NCI-H2107 treated with DMSO at 0.1 percent for 48 hours (cell line): ENCODE measurements around the gene TPD52L3.
A peak's percentile ranks its signal among the peaks of the same experiment; 100 is the strongest.

Source experiments
- DNase-seq: peaks from one replicate; lab custom pipeline; 2025; ENCODE audit not compliant: unreplicated experiment; lab: John Stamatoyannopoulos, UW

The TPD52L3 gene

DNA sequence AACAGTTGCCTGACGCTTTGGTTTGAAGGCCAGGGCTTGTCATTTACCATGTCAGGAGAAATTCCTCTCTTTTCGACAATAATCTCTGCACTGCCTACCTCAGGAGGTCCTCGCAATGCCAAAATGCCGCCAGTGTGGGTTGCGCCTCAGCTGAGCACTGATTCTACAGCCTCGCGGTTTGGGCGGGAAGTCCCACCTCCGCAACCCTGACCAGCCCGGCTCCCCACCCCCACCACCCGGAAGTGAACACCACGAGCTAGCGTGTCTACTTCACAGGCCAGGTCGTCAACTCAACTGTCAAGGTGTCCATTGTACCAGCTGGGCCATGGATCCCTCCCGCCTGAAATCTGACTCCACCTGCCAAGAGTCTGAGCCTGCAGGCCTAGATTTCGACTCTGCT is at the start of gene TPD52L3:
Gene TPD52L3 (plus strand): TSS at position 273 of the 400 bp plus-strand sequence. CDS start 221 bp downstream, outside the sequence.
- DNase-seq: no peak

DNA sequence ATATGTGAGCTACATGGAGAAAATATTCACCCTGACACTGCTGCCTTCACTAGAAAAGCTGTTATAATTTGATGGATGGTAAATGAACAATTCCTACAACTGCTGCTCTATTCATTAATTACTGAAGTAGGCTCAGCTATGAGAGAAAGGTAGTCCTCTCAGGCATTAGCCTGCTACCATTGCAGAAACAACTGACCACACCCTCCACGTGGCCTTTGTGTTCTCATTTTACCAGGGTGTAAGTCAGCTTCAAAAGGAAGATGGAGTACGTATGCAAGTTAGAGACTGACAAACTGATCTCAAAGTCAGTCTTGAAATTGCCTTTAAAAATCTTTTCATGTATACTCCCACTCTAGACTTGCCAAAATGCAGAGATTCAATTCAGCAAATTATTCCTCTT is 26.3 kb upstream of the TPD52L3 start:
- no peak for DNase-seq

DNA sequence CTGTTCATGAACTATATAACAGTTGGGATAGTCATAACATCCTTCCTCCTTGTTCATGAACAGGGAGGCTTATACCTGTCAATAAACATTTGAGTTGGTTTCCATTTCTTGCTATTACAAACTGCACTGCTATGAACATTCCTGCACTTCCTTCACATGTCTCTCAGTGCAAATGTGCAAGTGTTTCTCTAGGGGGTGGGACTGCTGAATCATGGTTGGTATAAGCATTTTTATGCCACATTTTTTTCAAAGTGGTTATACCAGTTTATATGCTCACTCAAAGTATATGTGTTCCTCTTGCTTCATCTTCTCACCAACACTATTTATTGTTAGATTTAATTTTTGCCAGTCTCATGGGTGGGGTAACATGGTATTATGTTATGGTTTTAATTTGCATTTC is 25.8 kb upstream of the TPD52L3 start:
- no peak for DNase-seq

DNA sequence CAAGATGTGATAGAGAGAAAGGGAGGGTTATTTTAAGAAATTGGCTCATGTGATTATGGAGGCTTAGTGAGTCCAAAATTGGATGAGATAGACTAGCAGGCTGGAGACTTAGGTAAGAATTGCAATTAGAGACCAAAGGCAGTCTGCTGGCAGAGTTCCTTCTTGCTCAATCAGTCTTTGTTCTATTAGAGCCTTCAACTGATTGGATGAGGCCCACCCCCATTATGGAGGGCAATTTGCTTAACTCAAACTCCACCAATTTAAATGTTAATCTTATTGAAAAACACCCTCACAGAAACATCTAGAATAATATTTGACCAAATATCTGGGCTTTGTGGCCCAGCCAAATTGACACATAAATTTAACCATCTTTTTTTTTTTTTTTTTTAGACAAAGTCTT is 23.9 kb upstream of the TPD52L3 start:
- DNase-seq: no peak

DNA sequence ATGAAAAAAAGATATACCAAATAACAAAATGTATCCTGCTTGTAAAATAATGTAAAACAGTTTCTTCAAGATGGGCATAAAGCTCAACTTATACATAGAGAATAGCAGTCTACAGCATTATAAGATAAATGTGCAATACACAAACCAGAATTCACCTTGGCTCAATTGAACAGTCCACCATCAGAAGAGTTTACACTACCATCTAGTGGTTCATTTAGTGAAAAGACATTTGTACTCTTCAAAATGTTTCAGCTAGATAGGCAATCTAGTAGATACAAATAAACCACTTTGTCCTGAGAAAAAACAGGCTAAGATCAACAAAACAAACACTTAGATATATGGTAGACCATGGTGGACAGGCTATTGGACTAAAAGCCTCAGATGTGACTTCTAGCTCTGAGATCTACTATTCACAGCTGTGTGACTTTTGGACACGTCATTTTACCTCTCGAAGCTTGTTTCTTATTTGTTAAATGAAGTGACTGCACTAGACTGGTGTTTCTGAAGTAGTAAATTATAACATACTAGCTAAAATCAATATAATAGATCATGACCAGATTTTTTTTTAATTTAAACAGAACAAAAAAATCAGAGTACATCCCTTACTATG is 22.1 kb upstream of the TPD52L3 start:
- DNase-seq: peak; percentile 53

DNA sequence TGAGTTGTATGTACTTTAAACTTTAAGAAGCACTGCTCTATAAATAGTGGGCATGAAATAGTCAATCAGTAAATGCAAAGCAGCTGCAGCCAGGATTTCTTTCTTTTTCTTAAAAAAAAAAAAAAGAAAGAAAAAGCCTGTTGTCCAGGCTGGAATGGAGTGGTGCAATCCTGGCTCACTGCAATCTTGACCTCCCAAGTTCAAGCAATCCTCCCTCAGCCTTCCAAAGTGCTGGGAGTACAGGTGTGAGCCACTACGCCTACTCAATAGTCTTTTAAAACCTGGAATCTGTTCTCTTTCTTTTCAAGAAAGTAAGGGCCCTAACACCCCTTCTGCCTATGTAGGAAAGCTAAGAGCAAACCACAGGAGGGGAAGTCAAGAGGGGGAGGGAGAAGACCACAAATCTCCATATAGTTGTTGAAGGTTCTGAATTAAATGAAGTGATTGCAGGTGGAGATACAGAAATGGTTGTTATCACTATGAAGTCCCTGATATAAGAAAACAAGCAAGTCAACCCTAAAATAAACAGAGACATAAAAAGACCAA is 20.6 kb upstream of the TPD52L3 start:
- no peak for DNase-seq

DNA sequence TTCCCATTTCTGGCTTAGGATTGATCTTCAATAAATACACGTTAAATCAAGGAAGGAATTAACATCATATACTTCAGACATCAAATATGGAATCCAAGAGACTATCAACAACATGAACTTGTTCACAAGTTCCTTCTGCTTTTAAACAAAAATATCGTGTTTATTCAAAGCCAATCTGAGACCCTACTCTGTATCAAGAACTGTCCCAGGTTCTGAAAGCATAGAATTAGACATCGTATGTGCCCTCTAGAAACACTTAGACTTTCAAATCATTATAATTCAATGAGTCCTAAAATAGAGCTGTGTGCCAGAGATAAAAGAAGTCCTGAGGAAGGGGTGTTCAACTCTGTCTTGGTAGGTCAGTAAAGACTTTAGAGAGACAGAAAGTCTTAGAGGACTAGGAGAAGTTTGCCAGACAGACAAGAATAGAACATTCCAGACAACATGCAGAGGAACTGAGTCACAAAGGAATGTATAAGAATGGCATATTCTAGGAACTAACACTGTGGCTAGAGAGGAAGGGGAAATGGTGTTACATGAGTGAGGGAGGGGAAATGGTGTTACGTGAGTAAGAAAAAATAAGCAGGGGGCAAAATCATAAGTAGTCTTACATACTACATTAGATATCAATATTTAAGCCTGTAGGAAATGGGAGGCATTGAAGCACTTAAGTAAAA is 2.9 kb downstream of the TPD52L3 start:
- DNase-seq: no peak

DNA sequence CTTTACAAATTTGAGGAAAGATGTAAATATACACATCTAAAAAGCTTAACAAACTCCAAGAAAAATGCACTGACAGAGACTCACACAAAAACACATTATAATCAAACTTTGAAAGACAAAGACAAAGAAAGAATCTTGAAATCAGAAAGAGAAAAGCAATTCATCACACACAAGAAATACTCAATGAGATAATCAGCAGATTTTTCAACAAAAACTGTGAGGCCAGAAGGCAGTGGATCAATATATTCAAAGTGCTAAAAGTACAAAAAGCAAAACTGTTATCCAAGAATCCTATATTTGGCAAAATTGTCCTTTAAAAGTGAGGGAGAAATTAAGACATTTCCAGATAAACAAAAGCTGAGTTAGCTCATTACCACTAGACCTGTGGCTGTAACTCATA is 6.1 kb downstream of the TPD52L3 start:
- no peak for DNase-seq

DNA sequence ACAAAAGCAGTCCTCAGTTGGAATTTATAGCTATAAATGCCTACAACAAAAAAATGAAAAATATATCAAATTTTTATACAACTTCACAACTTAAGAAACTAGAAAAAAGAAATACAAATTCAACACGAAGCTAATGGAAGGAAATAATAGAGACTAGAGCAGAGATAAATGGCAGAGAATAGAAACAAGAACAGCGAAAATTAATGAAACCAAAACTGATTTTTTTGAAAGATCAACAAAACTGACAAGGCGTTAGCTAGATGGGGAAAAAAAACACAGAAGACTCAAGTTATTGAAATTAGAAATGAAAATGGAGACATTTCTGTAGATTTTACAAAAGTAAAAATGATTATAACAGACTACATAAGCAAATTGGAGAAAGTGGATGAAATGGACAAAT is 20.6 kb downstream of the TPD52L3 start:
- no peak for DNase-seq

DNA sequence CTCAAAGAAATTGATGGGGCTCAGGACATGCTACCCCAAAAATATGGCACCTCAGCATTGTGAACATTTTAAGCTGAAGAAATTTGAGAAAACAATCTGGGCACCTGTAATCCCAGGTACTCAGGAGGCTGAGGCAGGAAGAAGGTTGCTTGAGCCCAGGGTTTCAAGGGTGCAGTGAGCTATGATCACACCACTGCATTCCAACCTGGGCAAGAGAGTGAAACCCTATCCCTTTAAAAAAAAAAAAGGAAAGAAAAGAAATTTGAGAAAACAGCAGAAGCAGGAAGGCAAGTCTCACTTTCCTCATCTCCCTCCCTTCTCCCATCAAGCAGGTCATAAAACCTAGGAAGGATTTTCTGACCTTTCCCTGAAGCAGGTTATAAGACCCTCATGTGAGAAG is 23.6 kb downstream of the TPD52L3 start:
- DNase-seq: no peak

DNA sequence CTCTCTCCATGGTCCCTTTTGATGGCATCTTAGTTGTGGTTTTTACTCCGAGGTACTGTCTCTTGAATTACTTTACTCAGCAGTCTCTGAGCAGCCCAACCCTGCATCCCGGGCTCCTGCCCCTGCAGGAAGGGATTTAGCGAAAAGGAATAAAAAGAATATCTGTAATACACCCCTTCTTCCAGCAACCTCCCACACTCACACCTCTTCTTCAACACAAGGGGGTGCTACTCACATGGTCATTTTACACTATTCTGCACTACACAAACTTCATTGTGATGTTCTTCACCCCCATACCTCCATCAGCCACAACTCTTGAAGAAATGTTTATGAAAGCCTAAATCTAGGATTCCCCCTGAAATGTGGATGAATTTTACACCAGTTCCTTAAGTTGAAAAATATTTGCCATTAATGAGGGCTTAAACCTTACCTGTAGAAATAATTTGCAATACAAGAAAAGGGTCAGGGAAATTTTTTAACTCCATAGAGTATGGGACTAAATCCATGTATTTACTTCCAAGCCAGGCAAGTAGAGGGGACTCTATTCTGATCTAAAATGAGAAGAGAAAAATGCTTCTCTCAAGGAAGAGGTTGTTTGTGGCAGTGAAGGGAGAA is 26.0 kb downstream of the TPD52L3 start:
- peak; percentile 73 for DNase-seq

DNA sequence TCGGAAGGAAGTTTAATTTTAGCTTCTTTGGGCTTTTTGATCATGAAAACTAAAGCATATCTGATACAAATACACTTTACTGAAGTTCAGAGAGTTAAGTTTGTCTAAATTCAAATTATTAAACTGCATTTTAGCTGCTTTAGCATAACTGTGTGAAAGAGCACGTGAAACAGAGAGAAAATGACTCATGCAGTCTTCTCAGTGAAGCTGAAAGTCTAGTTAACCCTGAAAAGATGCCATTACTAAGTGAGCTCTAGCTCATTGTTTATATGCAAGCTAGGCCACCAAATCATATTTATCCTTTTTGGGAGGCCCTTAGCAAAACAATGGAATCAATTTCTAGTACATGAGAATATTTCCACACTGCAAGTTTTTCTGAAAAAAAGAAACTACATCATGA is 27.6 kb downstream of the TPD52L3 start:
- DNase-seq: no peak

DNA sequence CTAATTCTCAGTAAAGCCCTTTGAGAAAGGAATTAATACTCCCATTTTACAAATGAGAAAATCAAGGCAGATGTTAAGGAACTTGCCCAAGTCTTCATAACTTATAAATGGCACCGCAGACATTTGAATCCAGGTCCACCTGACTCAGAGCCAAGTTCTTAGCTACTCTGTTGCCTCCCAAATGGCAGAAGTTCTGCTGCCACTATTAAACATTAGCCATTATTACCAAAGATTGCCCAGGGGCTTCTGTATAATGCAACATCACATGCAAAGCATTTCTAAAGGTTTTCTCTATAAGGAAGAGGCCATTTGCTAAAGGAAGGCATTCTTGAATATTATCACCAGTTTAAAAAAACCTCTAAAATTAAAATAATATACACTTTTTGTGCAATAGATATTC is 28.3 kb downstream of the TPD52L3 start:
- DNase-seq: no peak

DNA sequence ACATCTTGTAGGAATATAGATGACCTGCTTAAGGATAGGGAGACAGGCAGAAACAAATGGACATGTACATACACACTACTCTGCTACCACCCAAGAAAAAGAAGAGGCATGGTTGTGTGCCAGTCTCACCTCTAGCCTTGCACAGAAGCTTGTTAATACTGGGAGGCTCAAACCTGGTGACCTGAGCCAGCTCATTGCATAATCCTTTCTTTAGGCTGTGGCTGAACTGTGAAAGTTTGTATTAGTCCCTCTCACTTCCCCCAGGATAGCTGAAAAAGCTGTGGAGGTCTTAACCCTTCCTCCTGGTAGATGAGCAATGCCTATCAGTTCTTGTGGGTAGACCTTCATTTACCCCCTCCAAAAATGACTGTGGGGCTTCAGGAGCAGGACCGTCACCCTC is 28.7 kb downstream of the TPD52L3 start:
- no peak for DNase-seq

DNA sequence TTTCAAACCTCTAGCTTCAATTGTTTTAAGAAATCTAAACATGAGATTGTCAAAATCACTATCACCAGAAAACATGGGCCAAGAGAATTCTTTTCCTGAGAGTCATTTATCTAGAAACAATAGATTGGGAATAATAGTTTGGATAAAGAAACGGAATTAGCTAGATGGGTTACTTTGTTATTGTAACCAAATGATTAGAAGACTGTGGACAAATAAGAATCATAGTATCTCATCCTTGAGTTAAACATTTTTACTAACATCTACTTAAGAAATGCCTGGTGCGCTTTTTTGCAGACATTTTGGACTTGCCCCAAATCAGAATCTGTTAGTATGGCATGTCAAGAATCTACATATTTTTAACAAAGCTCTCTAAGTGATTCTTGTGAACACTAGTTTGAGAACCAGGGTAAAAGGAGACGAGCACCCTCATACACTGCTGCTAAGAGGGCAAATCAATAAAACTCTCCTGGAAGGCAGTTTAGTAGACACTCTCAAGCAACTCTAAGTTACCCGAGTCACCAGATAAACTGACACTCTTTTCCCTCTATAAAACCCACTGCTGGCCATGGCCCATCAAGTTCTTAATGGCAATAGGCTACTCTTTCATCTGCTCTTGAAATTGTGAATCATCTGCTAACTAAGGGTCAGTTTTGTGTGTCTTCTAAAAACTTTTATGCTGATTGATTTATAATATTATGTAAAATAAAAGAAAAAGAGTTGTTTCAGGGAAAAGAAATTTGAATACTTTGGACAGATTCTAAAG is 39.1 kb downstream of the TPD52L3 start:
- no peak for DNase-seq

DNA sequence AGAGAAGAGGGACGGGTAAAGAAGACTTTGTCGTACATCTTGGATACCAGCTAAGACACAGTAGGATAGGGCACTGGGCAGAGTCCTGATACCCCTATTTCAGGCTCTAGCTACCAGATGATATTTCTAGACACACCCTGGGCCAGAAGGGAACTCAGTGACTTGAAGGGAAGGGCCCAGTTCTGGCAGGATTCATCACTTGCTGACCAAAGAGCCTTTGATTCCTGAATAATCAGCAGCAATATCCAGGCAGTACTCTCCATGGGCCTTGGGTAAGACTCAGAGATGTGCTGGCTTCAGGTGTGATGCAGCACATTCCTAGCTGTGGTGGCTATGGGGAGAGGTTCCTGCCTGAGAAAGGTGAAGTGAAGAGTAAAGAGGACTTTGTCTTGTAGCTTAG is 40.7 kb downstream of the TPD52L3 start:
- no peak for DNase-seq
